CD4-positive, alpha-beta T cell (primary cell): Measurements from ENCODE around the gene ZPBP2. TPM values are rescaled to one million over a fixed set of nuclear protein-coding genes. Genes with fewer than 3 reads are reported as not detected.

Experiments used
- ATAC-seq: fragments of 200-7000 bp; cut with Tn5 transposase; one replicate; pipeline ENCODE4 v1.10.0; 2022; ENCODE audit warnings: mild to moderate bottlenecking; ENCODE audit not compliant: poor library complexity
- CTCF ChIA-PET: fragments of 350-600 bp; sonication (Branson Sonifier 250); formaldehyde crosslinking; loops from one replicate; lab custom pipeline; 2021; ENCODE audit warnings: antibody characterized with exemption, inconsistent platforms; lab: Charles Lee
- POLR2A ChIA-PET: fragments of 350-600 bp; sonication (Branson Sonifier 250); formaldehyde crosslinking; loops from one replicate; lab custom pipeline; 2021; ENCODE audit warnings: antibody characterized with exemption, inconsistent platforms; lab: Charles Lee
- DNase-seq, 14 experiments: peaks; one replicate each; pipeline ENCODE4 v3.0.0-alpha.2; 2013 to 2020; ENCODE audit warnings: mixed read lengths in 2 of 14
- H3K27ac ChIP-seq, 2 donors: one replicate each; pipeline versions ENCODE4 v1.5.1 to v1.7.0; 2013; ENCODE audit warnings: low read length in 2 of 2, low read depth in 1 of 2, mild to moderate bottlenecking in 1 of 2
- H3K27me3 ChIP-seq, 2 experiments: 1 replicate in 1 of 2; 2 replicates in 1 of 2; pipeline versions ENCODE4 v1.6.1 to v1.7.0; 2013; ENCODE audit warnings: low read length in 2 of 2, control low read depth in 1 of 2, mild to moderate bottlenecking in 1 of 2, moderate library complexity in 1 of 2; ENCODE audit not compliant: insufficient read depth in 2 of 2, control insufficient read depth in 1 of 2
- H3K36me3 ChIP-seq: one replicate; pipeline ENCODE4 v1.6.1; 2013; ENCODE audit warnings: low read length, control low read depth; ENCODE audit not compliant: insufficient read depth
- H3K4me1 ChIP-seq: one replicate; pipeline ENCODE4 v1.6.1; 2013; ENCODE audit warnings: low read length, control low read depth; ENCODE audit not compliant: insufficient read depth
- H3K4me3 ChIP-seq: one replicate; pipeline ENCODE4 v1.5.1; 2013; ENCODE audit warnings: mild to moderate bottlenecking, low read length, moderate library complexity
- H3K9me3 ChIP-seq, 2 experiments: 1 replicate in 1 of 2; 2 replicates in 1 of 2; pipeline versions ENCODE4 v1.6.1 to v1.7.0; 2013; ENCODE audit warnings: low read length in 2 of 2, mild to moderate bottlenecking in 2 of 2, control low read depth in 1 of 2, moderate library complexity in 1 of 2; ENCODE audit not compliant: control insufficient read depth in 1 of 2, insufficient read depth in 1 of 2
- H3K27ac Mint-ChIP-seq: one replicate; pipeline ENCODE4 v1.8.0; 2020; ENCODE audit warnings: mixed read lengths
- H3K27me3 Mint-ChIP-seq: one replicate; pipeline ENCODE4 v1.8.0; 2021; ENCODE audit warnings: mixed read lengths
- H3K36me3 Mint-ChIP-seq: one replicate; pipeline ENCODE4 v1.8.0; 2021; ENCODE audit warnings: low read depth, mixed read lengths
- H3K4me1 Mint-ChIP-seq: one replicate; pipeline ENCODE4 v1.8.0; 2021; ENCODE audit warnings: low read depth, mixed read lengths
- H3K4me3 Mint-ChIP-seq: one replicate; pipeline ENCODE4 v1.8.0; 2020; ENCODE audit warnings: mild to moderate bottlenecking, mixed read lengths
- H3K9me3 Mint-ChIP-seq: one replicate; pipeline ENCODE4 v1.8.0; 2020; ENCODE audit warnings: mixed read lengths
- CTCF ChIP-seq: fragments of 200-600 bp; IDR thresholded peaks from one replicate; pipeline ENCODE4 v1.8.0; 2022; ENCODE audit warnings: antibody characterized with exemption, mild to moderate bottlenecking
- intact Hi-C, 2 experiments: fragments of 100-400 bp; cut with DNase I in 1 of 2; cut with micrococcal nuclease in 1 of 2; formaldehyde crosslinking; loops; one replicate each; pipeline versions ENCODE4 v1.15.1 to v1.9.0; 2023 to 2025; cut with DNase I, micrococcal nuclease
- total RNA-seq, 174 experiments: library from RNA in 2 of 174; stranded (reverse) in 2 of 174; gene quantifications; one replicate each; pipeline ENCODE4 v1.2.3 and lab custom pipeline; 2021 to 2026

The ZPBP2 gene
- total RNA-seq, 2 experiments from 2014 or later: not detected

- peaks cover 8% of the 10 kb centered on the region for H3K9me3 Mint-ChIP-seq
- DNase-seq (no peak), ATAC-seq (no peak)
- intact Hi-C loops: no loop called here
- H3K4me3 ChIP-seq: no peak overlapping the region
- H3K27ac Mint-ChIP-seq: peak overlapping the region; percentile 94
- H3K27ac ChIP-seq: no peak overlapping the region
- peaks cover 96% of the 10 kb centered on the region for H3K36me3 Mint-ChIP-seq
- H3K27me3 Mint-ChIP-seq: no peaks in the 10 kb centered on the region
- peaks cover 22% of the 10 kb centered on the region in 2 experiments for H3K9me3 ChIP-seq
- no peaks in the 10 kb centered on the region for H3K27me3 ChIP-seq
- TF ChIP-seq CTCF: no peak
- H3K4me1 Mint-ChIP-seq: peaks cover 43% of the 10 kb centered on the region
- H3K36me3 ChIP-seq: peaks cover 64% of the 10 kb centered on the region
- ChIA-PET CTCF (no interaction called here), POLR2A (interaction anchor here (0.5 to 0.7 kb wide), 3 partner anchors 42 to 585 kb away, joined by 3 read pairs; no protein-coding TSS in a partner anchor)
- peaks cover 25% of the 10 kb centered on the region for H3K4me1 ChIP-seq
- no peak overlapping the region for H3K4me3 Mint-ChIP-seq
These were observed 44.5 kb upstream of the ZPBP2 start for GRCh38 chr17:39823407-39824054.

GRCh38 chr17:39826334-39826733 lies 41.7 kb upstream of the ZPBP2 start:
- Histone ChIP-seq H3K4me3 (no peak overlapping the region), H3K9me3 (peaks cover 22% of the 10 kb centered on the region in 2 experiments), H3K4me1 (peaks cover 3% of the 10 kb centered on the region), H3K27me3 (no peaks in the 10 kb centered on the region), H3K27ac (no peak overlapping the region), H3K36me3 (peaks cover 82% of the 10 kb centered on the region)
- Mint-ChIP-seq H3K27ac (peak overlapping the region; percentile 45), H3K36me3 (peaks cover 99% of the 10 kb centered on the region), H3K9me3 (peaks cover 8% of the 10 kb centered on the region), H3K4me1 (peaks cover 15% of the 10 kb centered on the region), H3K4me3 (no peak overlapping the region), H3K27me3 (no peaks in the 10 kb centered on the region)
- intact Hi-C loops: no loop called here
- ChIA-PET POLR2A (no interaction called here), CTCF (no interaction called here)
- ATAC-seq: no peak
- no peak for DNase-seq
- TF ChIP-seq CTCF: no peak

- peaks cover 3% of the 10 kb centered on the region for H3K9me3 Mint-ChIP-seq
- no peaks in the 10 kb centered on the region for H3K27me3 ChIP-seq
- peaks cover 20% of the 10 kb centered on the region for H3K4me1 Mint-ChIP-seq
- ChIA-PET POLR2A (interaction anchor here (0.9 kb wide), 1 partner anchor 36 kb away, joined by 3 read pairs; the partner anchor contains the start of gene IKZF3), CTCF (no interaction called here)
- no peak overlapping the region for H3K4me3 ChIP-seq
- ATAC-seq: no peak
- intact Hi-C loops: no loop called here
- no peak for DNase-seq
- peaks cover 94% of the 10 kb centered on the region for H3K36me3 Mint-ChIP-seq
- H3K27ac Mint-ChIP-seq: peak overlapping the region; percentile 52
- no peak overlapping the region for H3K27ac ChIP-seq
- no peaks in the 10 kb centered on the region for H3K4me1 ChIP-seq
- no peaks in the 10 kb centered on the region for H3K27me3 Mint-ChIP-seq
- no peak for TF ChIP-seq CTCF
- H3K9me3 ChIP-seq: peaks cover 15 to 18% of the 10 kb centered on the region in 2 experiments
- peaks cover 72% of the 10 kb centered on the region for H3K36me3 ChIP-seq
- no peak overlapping the region for H3K4me3 Mint-ChIP-seq
These were observed 39.6 kb upstream of the ZPBP2 start for GRCh38 chr17:39828443-39828842.
